Smooth muscle cell (in vitro differentiated cells): ENCODE results near the gene ADORA1. TPM values are rescaled to one million over a fixed set of nuclear protein-coding genes. Genes with fewer than 3 reads are reported as not detected.

Experiments used
- DNase-seq: peaks from one replicate; lab custom pipeline; 2025; ENCODE audit not compliant: unreplicated experiment; lab: John Stamatoyannopoulos, UW
- H2AFZ ChIP-seq: fragments of 200-600 bp; sonication (generic); 2 replicates; pipeline ENCODE4 v1.6.0; 2016; ENCODE audit warnings: antibody characterized with exemption, low read depth, mild to moderate bottlenecking
- H3F3A ChIP-seq: fragments of 200-600 bp; sonication (generic); 2 replicates; pipeline ENCODE4 v1.6.0; 2017; ENCODE audit warnings: antibody characterized with exemption, low read depth
- H3K27ac ChIP-seq: fragments of 200-600 bp; sonication (generic); 2 replicates; pipeline ENCODE4 v1.5.1; 2016; ENCODE audit warnings: low read depth, mild to moderate bottlenecking
- H3K27me3 ChIP-seq: fragments of 200-600 bp; sonication (generic); 2 replicates; pipeline ENCODE4 v1.6.1; 2016; ENCODE audit warnings: low read depth, mild to moderate bottlenecking
- H3K36me3 ChIP-seq: fragments of 200-600 bp; sonication (generic); 2 replicates; pipeline ENCODE4 v1.5.1; 2016; ENCODE audit warnings: low read depth
- H3K4me1 ChIP-seq: fragments of 200-600 bp; sonication (generic); 2 replicates; pipeline ENCODE4 v1.5.1; 2016; ENCODE audit warnings: low read depth
- H3K4me2 ChIP-seq: fragments of 200-600 bp; sonication (generic); 2 replicates; pipeline ENCODE4 v1.6.0; 2016; ENCODE audit warnings: mild to moderate bottlenecking
- H3K4me3 ChIP-seq: fragments of 200-600 bp; sonication (generic); 2 replicates; pipeline ENCODE4 v1.5.1; 2016; ENCODE audit warnings: mild to moderate bottlenecking
- H3K79me2 ChIP-seq: fragments of 200-600 bp; sonication (generic); 2 replicates; pipeline ENCODE4 v1.6.0; 2016; ENCODE audit warnings: low read depth, mild to moderate bottlenecking
- H3K9ac ChIP-seq: fragments of 200-600 bp; sonication (generic); 2 replicates; pipeline ENCODE4 v1.6.0; 2016; ENCODE audit warnings: low read depth
- H3K9me3 ChIP-seq: fragments of 200-600 bp; sonication (generic); replicated peaks from 2 replicates; pipeline ENCODE4 v1.5.1; 2016; ENCODE audit warnings: low read depth
- H4K20me1 ChIP-seq: fragments of 200-600 bp; sonication (generic); 2 replicates; pipeline ENCODE4 v1.6.0; 2016; ENCODE audit warnings: low read depth
- CTCF ChIP-seq: fragments of 200-600 bp; sonication (generic); IDR thresholded peaks from 2 replicates; pipeline ENCODE4 v1.5.1; 2017; ENCODE audit warnings: borderline replicate concordance, mild to moderate bottlenecking, antibody characterized with exemption; ENCODE audit not compliant: insufficient read depth, poor library complexity, severe bottlenecking
- WGBS: methylation state at CpG from one replicate; pipeline ENCODE4 v1.1.7; 2016; ENCODE audit warnings: low lambda C conversion rate; 5-methylcytosine and 5-hydroxymethylcytosine counted together
- polyA plus RNA-seq: library from polyadenylated mRNA; unstranded; fragments of >200 nt; fragmentation: Nextera tagmentation; extraction: Ambion mirVana; gene quantifications from 2 replicates; pipeline ENCODE4 v1.2.1, GENCODE V29; 2016
- total RNA-seq: library from RNA; depleted of rRNA; stranded (reverse); fragments of >200 nt; gene quantifications from 2 replicates; pipeline ENCODE4 v1.2.3, GENCODE V29; 2014

The ADORA1 gene
- total and polyA plus RNA-seq, 2 experiments from 2014 or later = 16.0 to 18.0 TPM

- no peaks in the 10 kb centered on the region for H3K36me3 ChIP-seq
- DNase-seq = no peak
- no peak for TF ChIP-seq CTCF
- H3K9ac ChIP-seq = no peak overlapping the region
- no peak overlapping the region for H3K4me2 ChIP-seq
- H3F3A ChIP-seq = no peaks in the 10 kb centered on the region
- H4K20me1 ChIP-seq = no peaks in the 10 kb centered on the region
- H3K4me3 ChIP-seq = no peak overlapping the region
- H2AFZ ChIP-seq = no peak overlapping the region
- no peaks in the 10 kb centered on the region for H3K9me3 ChIP-seq
- no peaks in the 10 kb centered on the region for H3K4me1 ChIP-seq
- H3K27me3 ChIP-seq = peaks cover 23% of the 10 kb centered on the region
- no peak overlapping the region for H3K27ac ChIP-seq
- no peaks in the 10 kb centered on the region for H3K79me2 ChIP-seq
- WGBS = 87% methylated on average over 10 of the region's 10 CpGs
Measured at GRCh38 chr1:203116091-203116820, 11.3 kb upstream of the ADORA1 start.

DNA sequence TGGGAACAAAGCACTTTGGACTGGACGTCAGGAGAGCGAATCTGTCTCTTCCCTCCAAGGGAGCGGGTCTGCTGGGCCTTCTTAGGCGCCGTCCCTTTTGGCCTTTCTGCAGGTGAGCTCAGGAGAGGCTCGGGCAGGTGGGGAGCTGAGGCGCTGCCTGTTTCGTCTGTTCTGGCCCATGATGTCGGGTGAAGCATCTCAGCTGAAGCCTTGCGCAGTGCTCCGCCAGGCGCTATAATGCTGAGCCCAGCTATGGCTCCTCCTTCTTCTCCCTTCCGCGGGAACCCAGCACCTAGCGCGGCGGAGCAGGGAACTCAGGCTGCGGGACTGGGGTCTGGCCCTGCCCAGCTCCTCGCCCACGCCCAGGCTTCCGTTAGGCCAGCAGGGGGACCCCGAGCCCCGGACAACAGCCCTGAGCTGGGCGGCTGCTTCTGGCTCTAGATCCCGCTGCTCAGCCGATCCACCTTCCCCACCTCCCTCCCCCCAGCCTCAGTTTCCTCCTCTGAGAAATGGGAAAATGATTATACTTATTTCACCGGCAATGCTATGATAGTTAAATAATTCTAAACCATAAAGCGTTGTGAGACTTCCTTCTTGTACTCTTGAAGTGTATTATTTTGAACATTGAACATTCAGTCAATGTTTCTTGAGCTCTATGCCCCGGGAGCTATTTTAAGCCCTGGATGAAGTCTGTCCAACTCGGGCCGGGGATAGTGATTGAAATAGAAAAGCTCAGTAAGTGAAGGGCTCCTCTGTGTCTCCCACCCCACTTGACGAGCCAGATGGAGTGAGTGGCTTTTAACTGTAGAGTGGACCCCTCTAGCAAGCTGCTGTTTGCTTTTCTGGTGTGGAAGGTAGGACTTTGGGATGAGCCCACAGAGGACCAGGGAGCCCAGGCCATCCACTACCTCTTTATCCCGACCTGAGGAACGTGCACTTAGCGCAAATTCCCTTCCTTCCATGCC lies 9.6 kb upstream of the ADORA1 start:
- Histone ChIP-seq H3K4me2 (peak overlapping the region; percentile 76), H3F3A (no peaks in the 10 kb centered on the region), H3K9me3 (no peaks in the 10 kb centered on the region), H3K4me3 (no peak overlapping the region), H2AFZ (no peak overlapping the region), H3K27me3 (peaks cover 23% of the 10 kb centered on the region), H3K79me2 (no peaks in the 10 kb centered on the region), H3K27ac (no peak overlapping the region), H3K4me1 (no peaks in the 10 kb centered on the region), H4K20me1 (no peaks in the 10 kb centered on the region), H3K9ac (no peak overlapping the region), H3K36me3 (no peaks in the 10 kb centered on the region)
- TF ChIP-seq CTCF = peak; percentile 83
- WGBS = 26% methylated on average over 33 of the region's 35 CpGs
- peak; percentile 39 for DNase-seq

DNA sequence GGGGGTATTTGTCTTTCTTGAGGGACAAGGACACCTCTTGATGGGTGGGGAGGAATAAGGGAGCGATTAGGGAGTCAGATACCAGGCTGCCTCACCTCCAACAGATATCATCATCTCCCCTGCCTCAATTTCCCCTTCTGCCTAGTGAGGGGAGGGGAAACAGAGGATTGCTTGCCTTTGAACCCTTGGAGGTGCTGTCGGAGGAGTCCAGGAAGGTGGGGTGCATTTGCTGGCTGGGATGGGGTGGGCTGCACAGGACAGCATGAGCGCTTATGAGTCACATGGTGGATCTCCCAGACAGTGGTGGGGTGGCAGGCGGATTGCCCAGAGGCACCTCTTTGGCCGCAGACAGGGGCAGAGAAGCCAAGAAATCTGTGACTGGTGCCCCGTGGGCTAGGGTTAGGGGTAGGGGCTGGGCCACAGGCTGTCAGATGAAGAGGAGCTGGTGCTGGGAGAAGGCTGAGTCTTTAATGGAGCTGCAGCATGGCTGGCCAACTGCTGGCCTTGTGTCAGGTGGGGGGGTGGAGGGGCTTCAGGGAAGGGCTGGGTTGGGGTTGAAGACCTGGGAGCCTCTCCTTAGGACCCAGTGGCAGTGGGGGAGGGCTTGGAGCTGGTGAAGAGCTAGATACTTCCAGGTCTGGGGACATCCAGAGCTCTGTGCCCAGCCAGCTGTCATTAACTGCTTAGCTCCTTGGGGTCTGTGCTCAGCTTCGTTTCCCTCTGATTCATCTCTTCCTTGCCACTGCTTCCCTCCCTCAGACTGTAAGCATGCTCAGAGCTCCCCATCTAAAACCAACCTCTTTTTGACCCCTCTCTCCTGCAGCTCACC lies 7.0 kb upstream of the ADORA1 start:
- Histone ChIP-seq H3K4me3 (no peak overlapping the region), H3K79me2 (no peaks in the 10 kb centered on the region), H3F3A (no peaks in the 10 kb centered on the region), H2AFZ (no peak overlapping the region), H3K27ac (no peak overlapping the region), H4K20me1 (no peaks in the 10 kb centered on the region), H3K27me3 (peaks cover 16% of the 10 kb centered on the region), H3K4me2 (no peak overlapping the region), H3K4me1 (no peaks in the 10 kb centered on the region), H3K9ac (no peak overlapping the region), H3K9me3 (no peaks in the 10 kb centered on the region), H3K36me3 (no peaks in the 10 kb centered on the region)
- no peak for DNase-seq
- WGBS = 83% methylated on average over 7 of the region's 7 CpGs
- TF ChIP-seq CTCF = no peak
